Esophagus squamous epithelium (tissue), 5 donors: Measurements from ENCODE around the gene MAZ. TPM values are rescaled to one million over a fixed set of nuclear protein-coding genes. Genes with fewer than 3 reads are reported as not detected.

ENCODE experiments used
- DNase-seq: peaks from one replicate; lab custom pipeline; 2025; lab: John Stamatoyannopoulos, UW
- H3K27ac ChIP-seq, 4 donors: fragments of 200-600 bp; sonication (generic); one replicate each; pipeline ENCODE4 v1.5.1; 2016 to 2019; ENCODE audit warnings: mild to moderate bottlenecking in 1 of 4
- H3K27me3 ChIP-seq, 4 donors: fragments of 200-600 bp; sonication (generic); 1 replicate in 3 of 4; 2 replicates in 1 of 4; pipeline versions ENCODE4 v1.5.1 to v1.6.0; 2017 to 2021; ENCODE audit warnings: antibody characterized with exemption in 1 of 4
- H3K36me3 ChIP-seq, 3 donors: fragments of 200-600 bp; sonication (generic); one replicate each; pipeline ENCODE4 v1.5.1; 2016 to 2019
- H3K4me1 ChIP-seq, 3 donors: fragments of 200-600 bp; sonication (generic); one replicate each; pipeline ENCODE4 v1.5.1; 2017 to 2019
- H3K4me3 ChIP-seq, 4 donors: fragments of 200-600 bp; sonication (generic); 1 replicate in 3 of 4; 2 replicates in 1 of 4; pipeline ENCODE4 v1.5.1; 2016 to 2019; ENCODE audit warnings: mild to moderate bottlenecking in 2 of 4, moderate library complexity in 1 of 4
- H3K9me3 ChIP-seq, 3 donors: fragments of 200-600 bp; sonication (generic); one replicate each; pipeline ENCODE4 v1.5.1; 2016 to 2019
- POLR2A ChIP-seq, 4 donors: fragments of 450-650 bp; IDR thresholded peaks; one replicate each; pipeline ENCODE4 v1.6.1; 2017; ENCODE audit warnings: antibody characterized with exemption in 4 of 4, mild to moderate bottlenecking in 4 of 4, moderate library complexity in 3 of 4
- WGBS, 2 donors: methylation state at CpG; one replicate each; pipeline ENCODE4 v1.1.5; 2018; 5-methylcytosine and 5-hydroxymethylcytosine counted together
- intact Hi-C: fragments of 100-400 bp; cut with DNase I; formaldehyde crosslinking; loops from one replicate; pipeline ENCODE4 v1.15.0; 2022
- total RNA-seq, 4 donors: library from RNA; depleted of rRNA; stranded (reverse); fragments of >200 nt; gene quantifications; one replicate each; pipeline ENCODE4 v1.1.0, GENCODE V29; 2016
- TF ChIP-seq, protein P1 (sequence below), 6 experiments: fragments of 450-650 bp in 4 of 6; fragments of 200-600 bp in 2 of 6; sonication (generic) in 2 of 6; IDR thresholded peaks; one replicate each; pipeline ENCODE4 v1.5.1; 2016 to 2019; ENCODE audit warnings: antibody characterized with exemption in 6 of 6, mild to moderate bottlenecking in 4 of 6, moderate library complexity in 4 of 6
- donor health status: DM: yes; HTN: yes; CAD: no.

Gene MAZ
- total RNA-seq, 4 donors from 2014 or later: 87.0 to 99.0 (median 97.3) TPM

DNA sequence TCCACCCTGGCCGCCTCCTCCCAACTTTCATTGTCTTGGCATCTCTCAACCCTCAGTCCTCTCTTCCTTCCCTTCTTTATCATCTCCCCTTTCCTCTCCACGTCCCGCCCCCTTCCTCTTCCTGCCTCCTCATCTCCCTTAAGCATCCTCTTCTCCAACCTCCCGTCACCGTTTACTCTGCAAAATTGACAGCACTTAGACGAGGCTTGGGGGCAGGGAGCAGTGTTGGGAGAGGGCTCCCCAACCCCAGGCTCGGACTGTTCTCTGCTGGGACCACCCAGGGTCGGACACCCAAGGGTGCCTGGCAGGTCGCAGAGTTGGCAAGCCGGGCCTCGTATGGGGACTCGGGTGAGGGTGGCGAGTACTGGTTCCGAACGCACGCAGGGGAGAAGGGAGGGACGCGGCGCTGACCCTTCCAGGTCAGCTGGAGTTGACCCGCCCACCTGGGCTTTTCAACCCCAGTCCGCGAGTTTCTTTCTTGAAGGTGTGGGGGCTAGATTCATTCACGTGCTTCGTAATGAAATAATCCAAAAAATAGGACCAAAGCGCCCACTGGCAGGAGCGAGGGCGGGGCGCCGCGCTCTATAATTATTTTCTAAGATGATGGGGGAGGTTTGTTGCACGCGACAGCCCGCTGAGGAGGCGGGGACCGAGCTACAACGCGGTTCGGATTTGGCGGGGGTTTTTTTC lies 8.8 kb downstream of the MAZ start:
- Histone ChIP-seq H3K4me1 (peaks cover 45 to 90% (median 72%) of the 10 kb centered on the region in 3 donors), H3K4me3 (peak overlapping the region; percentile 67 to 86 (median 80)), H3K36me3 (peaks cover 0 to 26% (median 0%) of the 10 kb centered on the region in 3 donors), H3K27me3 (peaks cover 0 to 17% (median 0%) of the 10 kb centered on the region in 4 donors), H3K27ac (peak overlapping the region; percentile 93 to 97 (median 96)), H3K9me3 (no peaks in the 10 kb centered on the region)
- intact Hi-C loops: no loop called here
- TF ChIP-seq, protein P1, sequence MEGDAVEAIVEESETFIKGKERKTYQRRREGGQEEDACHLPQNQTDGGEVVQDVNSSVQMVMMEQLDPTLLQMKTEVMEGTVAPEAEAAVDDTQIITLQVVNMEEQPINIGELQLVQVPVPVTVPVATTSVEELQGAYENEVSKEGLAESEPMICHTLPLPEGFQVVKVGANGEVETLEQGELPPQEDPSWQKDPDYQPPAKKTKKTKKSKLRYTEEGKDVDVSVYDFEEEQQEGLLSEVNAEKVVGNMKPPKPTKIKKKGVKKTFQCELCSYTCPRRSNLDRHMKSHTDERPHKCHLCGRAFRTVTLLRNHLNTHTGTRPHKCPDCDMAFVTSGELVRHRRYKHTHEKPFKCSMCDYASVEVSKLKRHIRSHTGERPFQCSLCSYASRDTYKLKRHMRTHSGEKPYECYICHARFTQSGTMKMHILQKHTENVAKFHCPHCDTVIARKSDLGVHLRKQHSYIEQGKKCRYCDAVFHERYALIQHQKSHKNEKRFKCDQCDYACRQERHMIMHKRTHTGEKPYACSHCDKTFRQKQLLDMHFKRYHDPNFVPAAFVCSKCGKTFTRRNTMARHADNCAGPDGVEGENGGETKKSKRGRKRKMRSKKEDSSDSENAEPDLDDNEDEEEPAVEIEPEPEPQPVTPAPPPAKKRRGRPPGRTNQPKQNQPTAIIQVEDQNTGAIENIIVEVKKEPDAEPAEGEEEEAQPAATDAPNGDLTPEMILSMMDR (IDR thresholded peaks at IDR 0.05): no peak
- WGBS, 2 donors: 7 to 8% methylated on average over 9 to 26 of the region's 39 CpGs
- no peak for DNase-seq

DNA sequence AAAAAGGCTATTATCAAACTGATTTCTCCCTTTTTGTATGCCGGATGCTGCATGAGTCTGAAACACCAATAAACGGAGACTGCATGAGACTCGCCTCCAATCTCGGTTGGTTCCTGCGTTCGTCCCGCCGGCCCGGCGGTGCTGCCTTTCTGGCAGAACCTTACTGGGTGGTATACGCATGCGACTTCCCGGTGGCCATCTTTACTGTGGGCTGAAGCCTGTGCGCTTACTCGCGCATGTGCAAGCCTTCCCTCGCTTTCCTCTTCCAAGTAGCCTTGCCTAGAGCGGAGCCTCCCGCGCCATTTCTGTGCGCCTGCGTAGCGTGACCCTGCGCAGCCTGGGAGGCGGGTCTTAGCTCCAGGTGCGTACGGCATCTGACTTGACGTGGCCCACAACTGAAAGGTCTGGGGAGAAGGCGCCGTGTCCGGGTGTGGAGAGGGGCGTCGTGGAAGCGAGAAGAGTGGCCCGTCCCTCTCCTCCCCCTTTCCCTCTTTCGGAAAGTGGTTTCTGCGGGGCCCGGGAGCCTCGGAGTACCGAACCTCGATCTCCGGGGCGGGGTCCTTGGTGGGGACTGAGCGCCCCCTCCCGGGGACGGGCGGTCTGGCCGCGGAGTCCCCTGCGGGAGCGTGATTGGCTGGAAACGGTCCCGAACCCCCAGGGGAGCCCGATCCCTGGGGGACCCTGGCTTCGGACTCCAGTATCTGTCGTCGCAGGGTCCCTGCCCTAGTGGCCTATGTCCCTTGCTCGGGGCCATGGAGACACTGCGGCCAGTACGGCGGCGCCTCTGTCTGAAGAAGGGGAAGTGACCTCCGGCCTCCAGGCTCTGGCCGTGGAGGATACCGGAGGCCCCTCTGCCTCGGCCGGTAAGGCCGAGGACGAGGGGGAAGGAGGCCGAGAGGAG lies 9.7 kb downstream of the MAZ start, which contains the start of gene PAGR1:
Gene PAGR1 (plus strand): TSS at position 360 of the 901 bp plus-strand sequence. CDS start 374 bp downstream, at position 734.
- Histone ChIP-seq H3K4me1 (peaks cover 41 to 90% (median 64%) of the 10 kb centered on the region in 3 donors), H3K9me3 (no peaks in the 10 kb centered on the region), H3K27me3 (peaks cover 0 to 17% (median 0%) of the 10 kb centered on the region in 4 donors), H3K4me3 (peak within 1 kb of the TSS; percentile 67 to 86 (median 80)), H3K27ac (peak within 1 kb of the TSS; percentile 93 to 97 (median 96)), H3K36me3 (peaks cover 0 to 22% (median 0%) of the 10 kb centered on the region in 3 donors)
- 0 to 1% methylated on average over 12 to 13 of the region's 70 CpGs for WGBS, 2 donors
- peak in 3 of 4 donors; percentile 53 to 78 (median 70) for TF ChIP-seq POLR2A (IDR thresholded peaks at IDR 0.05)
- TF ChIP-seq, protein P1 (IDR thresholded peaks at IDR 0.05): peak; percentile 79 to 95 (median 89)
- DNase-seq: peak; percentile 94
- intact Hi-C loops: no loop called here

DNA sequence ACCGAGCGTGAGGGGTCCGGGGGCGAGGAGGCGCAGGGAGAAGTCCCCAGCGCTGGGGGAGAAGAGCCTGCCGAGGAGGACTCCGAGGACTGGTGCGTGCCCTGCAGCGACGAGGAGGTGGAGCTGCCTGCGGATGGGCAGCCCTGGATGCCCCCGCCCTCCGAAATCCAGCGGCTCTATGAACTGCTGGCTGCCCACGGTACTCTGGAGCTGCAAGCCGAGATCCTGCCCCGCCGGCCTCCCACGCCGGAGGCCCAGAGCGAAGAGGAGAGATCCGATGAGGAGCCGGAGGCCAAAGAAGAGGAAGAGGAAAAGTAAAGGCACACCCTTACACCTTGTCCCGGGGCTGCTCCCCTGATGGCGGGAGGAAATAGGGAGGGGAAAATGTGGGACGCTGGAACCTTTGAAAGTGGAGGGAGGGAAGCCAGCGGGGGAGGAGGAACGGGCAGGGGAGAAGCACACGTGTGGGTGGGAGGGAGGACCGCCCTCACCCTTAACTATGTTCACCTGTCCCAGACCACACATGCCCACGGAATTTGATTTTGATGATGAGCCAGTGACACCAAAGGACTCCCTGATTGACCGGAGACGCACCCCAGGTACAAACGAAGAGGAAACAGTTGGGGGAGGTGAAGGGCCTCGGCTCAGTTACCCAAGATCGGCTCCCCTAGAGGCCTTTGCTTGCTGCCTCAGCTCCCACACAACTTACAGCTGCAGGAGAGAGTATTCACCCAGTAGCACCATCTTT lies 10.5 kb downstream of the MAZ start:
- H3K36me3 ChIP-seq: peaks cover 0 to 22% (median 0%) of the 10 kb centered on the region in 3 donors
- H3K27ac ChIP-seq: peak overlapping the region; percentile 93 to 97 (median 96)
- no peaks in the 10 kb centered on the region for H3K9me3 ChIP-seq
- TF ChIP-seq, protein P1 (IDR thresholded peaks at IDR 0.05): peak in 1 of 6 experiments; percentile 26
- no peak for TF ChIP-seq POLR2A (IDR thresholded peaks at IDR 0.05)
- H3K4me1 ChIP-seq: peaks cover 43 to 90% (median 65%) of the 10 kb centered on the region in 3 donors
- intact Hi-C loops: no loop called here
- 1% methylated on average over 17 to 27 of the region's 37 CpGs for WGBS, 2 donors
- peak overlapping the region; percentile 67 to 86 (median 80) for H3K4me3 ChIP-seq
- no peak for DNase-seq
- H3K27me3 ChIP-seq: peaks cover 0 to 14% (median 0%) of the 10 kb centered on the region in 4 donors

DNA sequence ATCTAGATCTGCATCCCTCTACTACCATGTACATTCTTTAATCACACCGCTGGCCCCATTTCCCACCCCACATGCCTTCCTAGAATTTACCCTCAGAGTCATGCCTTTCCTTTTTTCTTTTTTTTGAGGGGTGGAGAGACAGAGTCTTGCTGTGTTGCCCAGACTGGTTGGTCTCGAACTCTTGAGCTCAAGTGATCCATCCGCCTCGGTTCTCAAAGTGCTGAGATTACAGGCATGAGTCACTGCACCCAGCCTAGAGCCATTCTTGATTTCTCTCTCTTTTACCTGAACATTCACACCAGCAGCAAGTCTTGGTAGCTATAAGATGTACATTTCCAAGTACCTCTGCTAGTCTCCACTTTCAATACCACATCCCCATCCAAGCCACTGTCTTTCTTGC lies 11.8 kb downstream of the MAZ start:
- Histone ChIP-seq H3K9me3 (no peaks in the 10 kb centered on the region), H3K27me3 (peaks cover 0 to 2% (median 0%) of the 10 kb centered on the region in 4 donors), H3K27ac (no peak overlapping the region), H3K36me3 (peaks cover 0 to 22% (median 3%) of the 10 kb centered on the region in 3 donors), H3K4me1 (peaks cover 45 to 90% (median 65%) of the 10 kb centered on the region in 3 donors), H3K4me3 (no peak overlapping the region)
- no peak for TF ChIP-seq POLR2A (IDR thresholded peaks at IDR 0.05)
- TF ChIP-seq, protein P1 (IDR thresholded peaks at IDR 0.05): no peak
- intact Hi-C loops: no loop called here
- no peak for DNase-seq
- WGBS, 2 donors: 45 to 70% methylated on average over 4 of the region's 4 CpGs
